HK-2 (cell line): ENCODE measurements around the gene MRPL44.

Source experiments
- DNase-seq: peaks from one replicate; pipeline ENCODE4 v3.0.0-alpha.2; 2018; ENCODE audit not compliant: unreplicated experiment

The MRPL44 gene

DNA sequence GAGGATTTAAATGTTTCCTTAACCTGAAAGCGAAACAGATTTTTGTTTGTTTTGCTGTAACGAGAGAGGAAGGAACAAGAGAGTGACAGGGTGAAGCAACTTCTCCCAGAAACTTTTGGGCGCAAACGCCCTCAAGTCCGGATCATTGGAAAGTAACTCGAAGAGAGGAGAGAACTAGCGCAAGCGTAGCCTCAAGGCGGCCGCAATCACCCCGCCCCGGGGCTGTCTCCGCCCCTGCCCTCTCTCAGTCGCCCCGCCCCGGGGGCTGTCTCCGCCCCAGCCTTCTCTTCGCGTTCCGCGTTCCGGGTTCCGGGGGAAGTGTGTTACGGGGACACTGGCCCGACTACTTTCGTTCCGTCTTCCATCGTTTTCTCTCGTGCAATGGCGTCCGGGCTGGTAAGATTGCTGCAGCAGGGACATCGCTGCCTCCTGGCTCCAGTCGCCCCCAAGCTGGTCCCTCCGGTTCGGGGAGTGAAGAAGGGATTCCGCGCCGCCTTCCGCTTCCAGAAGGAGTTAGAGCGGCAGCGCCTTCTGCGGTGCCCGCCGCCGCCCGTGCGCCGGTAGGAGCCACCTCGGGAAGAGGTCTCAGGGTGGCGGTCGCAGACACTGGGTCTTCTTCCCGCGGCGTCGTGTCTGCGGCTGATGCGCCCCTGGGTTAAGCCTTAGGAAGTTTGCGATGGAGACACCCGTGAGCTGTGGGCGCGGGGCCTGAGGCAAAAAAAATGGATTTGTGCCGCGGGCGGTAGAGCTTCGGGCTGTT is at the start of gene MRPL44:
MRPL44 (plus strand) TSS at position 372 of the 760 bp plus-strand sequence; CDS start at position 382, 10 bp downstream.
- peak; percentile 96 for DNase-seq

DNA sequence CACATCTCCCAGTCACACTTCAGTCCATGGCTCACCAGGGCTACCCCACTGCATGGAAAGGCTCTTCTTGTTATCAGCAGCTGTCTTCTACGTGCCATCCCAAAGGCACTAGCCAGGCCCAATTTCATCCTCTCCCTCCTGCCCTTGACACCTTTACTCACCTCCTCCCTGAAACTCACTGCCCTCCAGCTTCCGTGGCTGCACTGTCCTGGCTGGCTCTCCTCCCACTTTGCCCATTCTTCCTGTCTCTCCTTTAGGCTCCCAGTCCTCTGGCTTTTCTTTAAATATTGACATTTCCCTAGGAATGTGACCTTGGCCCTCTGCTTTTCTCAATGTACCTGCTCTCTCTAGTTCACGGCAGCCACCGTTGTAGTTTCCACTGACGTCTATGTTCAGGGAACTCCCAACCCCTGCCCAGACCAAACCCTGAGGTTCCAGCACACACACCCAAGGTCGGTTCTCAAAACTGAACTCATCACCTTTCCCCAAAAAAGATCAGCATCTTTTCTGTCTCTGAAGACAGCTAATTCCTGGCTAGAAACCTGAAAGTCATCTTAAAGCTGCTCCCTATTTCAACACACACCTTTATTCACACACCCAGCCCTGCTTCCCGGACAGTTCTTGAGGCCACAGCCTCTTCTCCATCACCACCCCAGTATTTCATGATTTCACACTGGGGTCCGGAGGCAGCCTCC is 48.8 kb upstream of the MRPL44 start:
- DNase-seq, result no peak

DNA sequence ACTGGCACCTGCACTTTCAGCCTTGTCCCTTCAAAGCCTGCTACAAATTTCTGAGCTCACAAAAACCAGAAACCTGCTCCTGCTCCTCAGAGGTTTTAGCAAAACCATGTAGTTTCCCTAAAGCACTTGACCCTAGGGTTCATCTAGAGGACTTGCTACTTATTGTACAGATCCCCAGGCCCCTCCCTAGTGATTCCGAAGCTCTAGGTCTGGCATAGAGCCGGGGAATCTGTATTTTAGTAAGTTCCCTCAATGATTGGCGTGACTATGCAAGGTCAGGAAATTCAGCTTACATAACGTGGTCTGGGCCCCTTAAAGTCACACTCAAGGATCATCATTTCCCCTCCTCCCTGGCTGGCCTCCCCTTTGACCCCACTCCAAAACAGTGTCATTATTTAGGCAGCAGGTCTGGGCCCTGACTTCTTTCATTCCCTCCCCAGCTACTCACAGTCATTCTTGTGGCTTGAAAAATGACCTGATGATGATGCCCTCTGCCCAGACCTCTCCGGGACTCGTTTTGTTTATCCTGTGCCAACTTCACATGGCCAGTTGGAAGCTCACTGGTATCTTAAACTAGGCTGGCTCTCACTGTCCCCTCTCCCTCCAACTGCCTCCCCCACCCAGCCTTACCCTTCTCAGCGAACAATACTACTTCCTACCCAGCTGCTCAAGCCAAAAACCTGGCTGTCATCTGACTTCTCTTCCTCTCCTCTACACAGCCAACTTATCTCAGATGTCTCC is 48.1 kb upstream of the MRPL44 start:
- DNase-seq, result no peak

DNA sequence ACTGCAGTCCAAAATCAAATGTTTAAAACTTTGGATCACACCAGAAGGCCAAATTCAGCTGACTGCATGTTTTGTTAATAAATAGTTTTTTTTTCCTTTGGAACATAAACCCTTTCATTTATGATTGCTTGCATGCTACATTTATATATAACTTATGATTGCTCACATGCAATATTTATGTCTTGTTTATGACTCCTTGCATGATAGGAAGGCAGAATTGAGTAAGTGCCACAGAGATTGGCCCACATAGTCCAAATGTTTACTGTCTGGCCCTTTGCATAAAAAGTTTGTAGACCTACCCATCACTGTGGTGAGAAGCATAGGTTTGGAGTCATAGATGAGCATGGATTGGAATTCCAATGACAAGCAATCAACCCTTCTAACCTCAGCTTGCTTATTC is 42.9 kb upstream of the MRPL44 start:
- no peak for DNase-seq

DNA sequence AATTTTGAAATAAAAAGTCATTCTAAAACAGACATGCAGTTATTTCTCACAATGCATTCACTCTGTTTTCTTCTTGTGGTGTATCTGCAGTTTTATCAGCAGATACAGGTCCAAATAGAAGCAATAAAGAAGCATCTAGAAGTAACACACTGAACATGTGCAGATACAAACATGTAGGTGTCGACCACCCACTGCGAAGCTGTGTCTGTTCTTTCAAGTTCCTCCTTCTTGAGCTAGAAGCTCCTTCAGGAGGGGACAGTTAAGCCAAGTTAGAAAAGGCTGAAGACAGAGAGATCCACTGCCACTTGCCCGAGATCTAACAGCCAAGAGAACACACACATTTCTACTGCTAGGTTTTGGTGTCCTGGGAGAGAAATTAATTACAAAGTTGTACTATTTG is 42.2 kb upstream of the MRPL44 start:
- DNase-seq, result no peak

DNA sequence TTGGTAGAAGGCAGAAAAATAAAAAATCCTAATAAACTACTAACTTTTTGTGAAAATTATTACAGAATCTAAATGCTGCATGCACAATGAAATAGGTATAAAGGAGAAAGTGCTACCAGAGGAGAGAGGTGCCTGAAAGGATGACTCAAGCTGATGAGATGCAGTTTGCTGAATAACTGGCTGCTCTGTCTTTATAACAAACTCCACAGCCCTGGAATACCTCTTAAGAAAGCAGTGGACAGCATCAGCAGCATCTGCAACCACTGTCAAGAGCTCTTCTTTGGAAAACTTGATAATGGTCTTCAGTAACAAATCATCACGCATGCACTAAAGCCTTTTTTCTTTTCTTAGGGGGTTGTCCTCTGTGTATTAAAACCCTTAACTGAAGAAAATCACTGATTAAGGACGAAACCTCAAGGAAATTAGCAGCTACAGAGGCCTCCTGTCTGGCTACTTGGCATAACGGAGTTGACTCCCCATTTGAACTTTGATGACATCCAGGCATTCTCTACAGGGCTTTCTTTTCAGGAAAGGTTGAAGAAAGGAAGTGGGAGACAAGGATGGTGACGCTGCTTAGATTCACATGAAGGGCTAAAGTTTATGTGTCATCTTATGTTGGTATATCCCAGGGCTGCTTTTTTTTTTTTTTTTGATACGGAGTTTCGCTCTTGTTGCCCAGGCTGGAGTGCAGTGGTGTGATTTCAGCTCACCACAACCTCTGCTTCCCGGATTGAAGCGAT is 40.9 kb upstream of the MRPL44 start:
- no peak for DNase-seq

DNA sequence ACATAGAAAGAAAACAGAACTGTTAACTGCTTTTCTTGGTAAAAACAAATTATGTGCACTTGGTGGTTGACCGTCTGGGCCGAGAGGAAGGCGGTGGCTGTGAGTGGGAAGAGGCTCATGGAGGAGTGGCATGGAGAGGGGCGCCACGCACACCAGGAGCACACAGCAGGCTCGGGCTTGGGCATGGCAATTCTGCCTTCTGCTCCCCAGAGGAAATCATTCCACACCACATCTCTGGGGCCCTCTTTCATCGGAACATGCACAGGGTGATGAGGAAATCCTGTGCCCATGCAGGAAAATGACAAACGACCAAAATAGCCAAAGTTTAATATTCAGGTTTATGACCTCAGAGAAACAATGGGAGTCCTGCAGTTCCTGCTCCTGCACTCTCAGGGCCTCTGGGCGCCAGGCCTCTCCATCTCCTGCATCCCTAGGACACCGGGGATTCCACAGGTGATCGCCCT is 38.6 kb upstream of the MRPL44 start:
- no peak for DNase-seq

DNA sequence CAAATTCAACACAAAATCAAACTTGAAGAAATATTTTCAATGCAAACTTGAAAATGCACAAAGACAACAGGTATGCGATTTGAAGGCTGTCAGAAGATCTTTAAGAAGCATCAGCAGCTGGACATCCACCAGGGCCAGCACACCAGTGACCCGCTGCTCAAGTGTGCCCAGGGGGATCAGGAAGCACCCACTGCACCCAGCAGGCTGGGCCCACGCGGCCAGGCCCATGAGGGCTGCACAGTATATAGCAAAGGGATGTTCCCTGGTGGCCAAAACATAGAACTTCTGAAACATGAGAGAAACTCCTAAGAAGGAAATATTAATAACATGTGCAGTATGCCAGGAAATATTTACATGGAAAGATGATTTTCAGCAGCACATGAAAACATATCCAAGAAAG is 37.2 kb upstream of the MRPL44 start:
- DNase-seq, result no peak

DNA sequence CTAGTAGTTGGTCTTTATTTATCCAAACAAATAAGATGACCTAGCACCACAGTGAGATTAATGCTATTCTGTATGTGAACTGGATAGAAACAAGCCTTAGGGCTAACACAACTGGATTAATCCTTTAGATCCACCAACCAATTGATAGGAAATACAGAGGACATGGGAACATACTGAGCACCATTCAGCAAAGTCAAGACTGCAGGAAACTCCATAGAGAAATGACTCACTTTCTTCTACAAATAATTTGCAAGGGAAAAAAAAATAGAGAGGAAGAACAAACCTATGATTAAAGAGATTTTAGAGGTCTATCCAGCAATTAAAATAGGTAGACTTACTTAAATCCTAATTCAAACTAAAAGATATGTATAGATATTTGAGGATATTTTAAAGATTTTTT is 36.1 kb upstream of the MRPL44 start:
- no peak for DNase-seq

DNA sequence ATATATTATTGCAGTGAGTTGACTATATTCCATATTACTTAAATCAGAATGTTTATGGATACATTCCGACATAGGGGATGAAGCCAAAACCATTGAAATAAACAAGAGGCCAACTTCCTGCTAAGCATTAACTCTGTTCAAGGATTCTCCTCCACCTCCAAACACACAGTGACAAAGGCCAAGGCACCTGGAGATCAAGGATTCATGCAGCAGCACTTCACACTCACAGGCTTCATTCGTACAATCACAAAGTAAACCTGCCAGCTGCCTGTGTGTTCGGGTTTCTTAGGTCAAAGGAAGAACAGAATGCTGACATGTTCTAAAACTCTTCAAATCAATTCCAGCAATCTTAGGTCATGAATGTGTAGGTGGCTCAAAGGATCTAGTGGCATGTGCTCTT is 35.0 kb upstream of the MRPL44 start:
- DNase-seq, result no peak

DNA sequence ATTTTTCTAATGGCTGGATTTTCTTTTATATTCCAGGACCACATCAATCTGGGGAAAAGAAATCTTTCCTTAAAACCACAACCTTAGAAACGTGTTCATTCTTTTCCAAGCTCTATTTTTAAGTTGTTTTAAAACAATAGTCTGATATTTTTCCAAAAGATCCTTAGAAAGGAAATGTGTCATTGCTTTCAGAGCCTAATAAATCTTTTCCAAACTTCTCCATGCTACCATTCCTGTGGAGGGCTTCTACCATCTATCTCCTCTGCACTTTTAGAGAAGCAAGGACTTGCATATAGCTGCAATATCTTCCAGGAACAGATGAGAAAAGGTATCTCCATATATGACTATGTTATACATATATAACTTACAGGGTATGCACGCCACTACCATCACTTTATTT is 33.3 kb upstream of the MRPL44 start:
- no peak for DNase-seq

DNA sequence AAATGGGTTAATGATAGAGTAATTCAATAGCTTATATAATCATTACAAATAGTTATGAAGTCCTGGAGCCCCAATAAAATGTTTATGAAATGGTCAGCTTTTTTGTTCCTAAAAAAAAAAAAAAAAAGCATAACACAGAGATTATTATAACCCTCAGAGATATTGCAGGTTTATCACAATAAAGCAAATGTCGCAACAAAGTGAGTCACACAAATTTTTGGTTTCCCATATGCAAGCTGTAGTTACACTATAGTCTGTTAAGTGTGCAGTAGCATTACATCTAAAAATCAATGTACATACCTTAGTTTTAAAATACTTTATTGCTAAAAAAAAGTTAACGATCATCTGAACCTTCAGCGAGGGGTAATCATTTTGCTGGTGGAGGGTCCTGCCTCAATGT is 32.2 kb upstream of the MRPL44 start:
- no peak for DNase-seq

DNA sequence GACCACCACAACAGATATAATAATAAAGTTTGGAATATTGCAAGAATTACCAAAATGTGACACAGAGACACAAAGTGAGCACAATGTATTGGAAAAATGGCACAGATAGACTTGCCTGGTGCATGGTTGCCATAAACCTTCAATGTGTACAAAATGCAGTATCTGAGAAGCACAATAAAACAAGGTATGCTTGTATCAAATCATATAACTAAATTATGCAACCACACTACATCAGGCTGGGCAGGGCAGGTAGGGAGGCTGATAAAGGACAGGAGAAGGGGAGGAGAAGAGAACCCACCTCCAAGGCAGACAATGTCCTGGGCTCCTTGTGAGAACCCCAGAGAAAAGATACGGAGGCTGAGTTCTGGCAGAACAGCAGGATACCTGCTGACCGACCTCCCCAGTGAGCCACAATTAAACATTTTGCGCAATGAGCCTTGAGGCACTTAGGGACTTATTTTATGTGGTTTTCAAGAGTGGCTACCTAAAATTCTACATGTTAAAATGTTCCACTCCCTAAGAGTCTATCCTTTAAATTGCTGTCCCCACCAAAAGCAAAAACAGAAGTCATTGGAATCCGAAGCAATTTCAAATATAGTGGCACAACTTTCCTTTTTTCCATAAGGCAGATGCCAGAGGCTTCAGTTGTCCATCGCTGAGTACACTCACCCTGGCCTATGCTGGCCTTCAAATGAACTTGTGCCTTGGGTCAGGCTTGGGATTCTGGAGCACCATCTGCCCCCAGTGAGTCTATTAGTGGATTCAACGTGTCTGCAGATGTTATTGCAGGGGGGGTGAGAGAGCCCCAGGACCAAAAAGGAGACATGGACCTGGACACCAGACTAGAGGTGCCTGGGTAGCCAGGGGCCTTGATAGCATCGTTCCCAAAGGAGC is 28.9 kb upstream of the MRPL44 start:
- DNase-seq, result no peak

DNA sequence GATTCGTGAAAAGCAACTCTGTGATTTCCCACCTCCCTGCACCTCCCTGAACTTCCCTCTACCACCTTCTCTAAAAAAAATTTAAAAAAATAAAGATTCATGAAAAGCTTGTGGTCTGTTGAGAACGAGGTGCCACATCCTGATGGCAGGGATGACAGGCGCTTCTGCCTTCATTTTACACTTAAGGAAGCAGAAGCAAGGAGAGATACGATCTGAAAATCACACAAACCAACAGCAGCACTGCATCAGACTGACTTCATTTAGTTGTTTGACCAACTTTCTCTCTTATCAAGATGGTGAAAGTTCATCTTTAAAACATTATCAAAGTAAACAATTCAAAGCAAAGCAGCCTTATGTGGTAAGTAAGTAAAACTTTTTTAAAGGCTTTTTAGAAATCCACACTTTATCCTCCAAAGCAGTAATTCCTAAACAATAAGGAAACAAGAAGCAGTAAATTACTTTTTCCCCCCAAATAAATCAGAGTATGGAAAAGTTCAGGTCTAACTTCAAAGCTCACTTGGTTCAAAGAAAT is 27.6 kb upstream of the MRPL44 start:
- no peak for DNase-seq

DNA sequence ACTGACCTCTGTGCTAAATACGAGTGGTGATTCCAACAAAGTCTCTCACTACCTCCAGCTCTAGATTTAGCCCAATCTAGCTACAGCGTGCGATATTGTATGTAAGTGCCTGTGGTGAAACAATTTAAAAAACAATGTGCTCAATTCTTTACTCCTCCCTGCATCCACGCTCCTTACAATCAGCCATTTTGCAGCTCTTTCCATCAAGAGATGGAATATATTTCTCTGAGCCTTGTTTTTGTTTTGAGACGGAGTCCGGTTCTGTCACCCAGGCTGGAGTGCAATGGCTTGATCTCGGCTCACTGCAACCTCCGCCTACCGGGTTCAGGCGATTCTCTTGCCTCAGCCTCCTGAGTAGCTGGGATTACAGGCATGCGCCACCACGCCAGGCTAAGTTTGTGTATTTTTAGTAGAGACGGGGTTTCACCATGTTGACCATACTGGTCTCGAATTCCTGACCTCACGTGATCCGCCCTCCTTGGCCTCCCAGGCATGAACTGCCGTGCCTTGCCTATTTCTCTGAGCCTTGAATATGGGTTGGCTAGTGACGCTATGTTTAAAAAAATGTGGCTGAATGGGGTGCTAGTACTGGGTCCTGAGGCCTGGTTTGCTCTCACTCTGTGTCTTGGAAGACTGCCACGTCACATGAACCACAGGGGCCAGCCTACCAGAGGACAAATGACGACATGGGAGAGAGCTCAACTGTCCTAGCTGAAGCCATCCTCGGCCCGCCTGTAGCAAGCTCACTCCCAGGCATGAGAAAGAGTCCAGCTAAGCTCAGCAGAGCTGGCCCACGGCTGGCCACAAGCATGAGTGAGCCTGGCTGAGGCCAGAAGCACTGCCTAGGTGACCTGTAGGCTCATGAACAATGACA is 26.9 kb upstream of the MRPL44 start:
- no peak for DNase-seq

DNA sequence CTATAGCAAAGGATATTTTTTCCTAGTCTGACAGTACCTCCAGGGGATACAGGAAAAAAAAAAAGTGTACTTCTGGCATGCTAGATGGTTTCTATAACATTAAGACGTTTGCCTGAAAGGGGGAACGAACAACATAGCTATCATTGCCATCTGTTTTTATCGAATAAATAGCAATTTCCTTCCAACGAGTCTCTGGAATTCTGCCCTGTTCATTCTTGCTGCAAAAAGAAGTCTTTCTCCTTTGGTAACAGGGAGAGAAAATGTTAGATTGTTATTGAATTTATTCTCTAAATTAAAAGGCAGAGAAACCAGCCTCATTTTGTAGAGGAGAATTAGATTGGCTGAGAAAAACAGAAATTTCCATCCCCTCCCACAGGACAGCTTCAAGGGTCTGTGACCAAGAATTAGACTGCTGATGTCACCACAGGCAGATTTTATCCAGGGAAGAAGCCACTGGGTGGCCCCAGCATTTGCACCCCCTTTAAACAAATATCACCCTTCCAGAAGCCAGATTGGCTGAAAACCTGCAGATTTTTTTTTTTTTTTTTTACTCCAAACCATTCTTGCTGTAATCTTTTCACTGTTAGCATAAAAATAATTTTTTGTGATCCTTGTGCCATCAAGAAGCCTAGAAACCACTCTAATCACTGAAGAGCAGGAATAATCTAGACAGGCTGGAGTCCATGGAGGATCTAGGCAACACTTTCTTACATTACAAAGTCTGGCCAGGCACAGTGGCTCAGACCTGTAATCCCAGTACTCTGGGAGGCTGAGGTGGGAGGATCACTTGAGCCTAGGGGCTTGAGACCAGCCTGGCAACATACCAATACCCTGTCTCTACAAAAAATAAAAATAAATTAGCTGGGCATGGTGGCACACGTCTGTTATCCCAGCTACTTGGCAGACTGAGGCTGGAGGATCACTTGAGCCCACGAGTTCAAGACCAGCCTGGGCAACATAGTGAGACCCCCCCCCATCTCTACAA is 24.2 kb upstream of the MRPL44 start:
- DNase-seq, result no peak

DNA sequence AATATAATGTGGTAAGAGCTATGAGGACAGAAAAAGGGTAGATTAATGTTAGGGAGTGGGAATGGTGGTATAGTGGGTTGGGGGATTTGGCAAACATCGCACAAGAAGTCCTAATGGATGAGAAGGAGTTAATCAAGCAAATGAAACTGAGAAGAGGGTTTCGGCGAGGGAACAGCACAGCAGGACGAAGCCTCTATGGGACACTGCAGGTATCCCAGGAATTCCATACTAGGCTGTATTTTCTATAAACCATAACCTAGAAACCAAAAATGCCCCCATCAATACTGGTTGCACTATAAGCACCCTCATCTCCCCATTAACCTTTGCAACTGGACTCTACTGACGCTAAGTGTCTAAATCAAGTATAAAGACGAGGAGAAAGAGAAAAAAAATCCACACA is 22.4 kb upstream of the MRPL44 start:
- DNase-seq, result no peak

DNA sequence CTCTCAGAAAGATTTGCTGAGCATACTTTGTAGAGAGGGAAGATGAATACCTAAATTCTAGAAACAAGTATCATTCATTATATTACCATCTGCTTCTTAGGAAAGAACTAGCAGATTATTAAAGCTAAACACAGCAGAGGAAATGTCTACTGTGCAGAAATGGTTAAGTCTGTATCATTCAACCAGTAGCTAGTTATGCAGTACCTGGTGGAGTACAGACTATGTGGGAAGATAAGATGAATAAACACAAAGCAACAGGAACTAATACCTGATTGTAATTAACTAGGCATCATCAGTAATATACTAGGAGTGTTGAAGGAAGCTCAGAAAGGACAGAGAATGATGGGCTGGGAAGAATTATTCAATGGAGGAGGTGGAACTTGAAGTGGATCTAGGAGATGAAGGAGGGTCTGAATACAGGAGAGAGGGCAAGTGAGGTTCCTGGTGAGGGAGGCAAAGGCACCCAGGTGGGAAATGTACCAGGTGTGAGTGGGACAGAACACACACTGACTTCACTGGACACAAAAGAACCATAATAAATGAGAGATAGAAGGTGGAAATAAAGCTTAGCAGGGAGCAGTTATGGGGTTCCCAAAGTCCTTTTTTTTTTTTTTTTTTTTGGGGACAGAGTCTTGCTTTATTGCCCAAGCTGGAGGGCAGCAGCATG is 21.7 kb upstream of the MRPL44 start:
- DNase-seq, result no peak
